Right kidney (tissue), 1 donor: ENCODE measurements around the gene THOC5.
"Not testable (repeated sequence)": the region's sequence is repeated elsewhere in the genome, so short reads cannot be mapped to it uniquely, and the experiment has no call there.

ENCODE experiments used
- DNase-seq: peaks from one replicate; pipeline ENCODE4 v3.0.0-alpha.2; 2016

Gene THOC5

DNA sequence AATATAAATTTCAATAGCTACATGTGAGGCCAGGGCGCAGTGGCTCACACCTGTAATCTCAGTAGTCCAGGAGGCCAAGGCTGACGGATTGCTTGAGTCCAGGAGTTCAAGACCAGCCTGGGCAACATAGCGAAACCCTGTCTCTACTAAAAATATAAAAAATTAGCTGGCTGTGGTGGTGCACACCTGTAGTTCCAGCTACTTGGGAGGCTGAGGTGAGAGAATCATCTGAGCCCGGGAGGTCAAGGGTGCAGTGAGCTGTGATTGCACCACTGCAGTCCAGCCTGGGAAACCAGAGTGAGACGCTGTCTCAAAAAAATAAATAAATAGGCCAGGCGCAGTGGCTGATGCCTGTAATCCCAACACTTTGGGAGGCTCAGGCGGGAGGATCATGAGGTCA, 13.0 kb upstream of the THOC5 start:
- DNase-seq: not testable (repeated sequence)

DNA sequence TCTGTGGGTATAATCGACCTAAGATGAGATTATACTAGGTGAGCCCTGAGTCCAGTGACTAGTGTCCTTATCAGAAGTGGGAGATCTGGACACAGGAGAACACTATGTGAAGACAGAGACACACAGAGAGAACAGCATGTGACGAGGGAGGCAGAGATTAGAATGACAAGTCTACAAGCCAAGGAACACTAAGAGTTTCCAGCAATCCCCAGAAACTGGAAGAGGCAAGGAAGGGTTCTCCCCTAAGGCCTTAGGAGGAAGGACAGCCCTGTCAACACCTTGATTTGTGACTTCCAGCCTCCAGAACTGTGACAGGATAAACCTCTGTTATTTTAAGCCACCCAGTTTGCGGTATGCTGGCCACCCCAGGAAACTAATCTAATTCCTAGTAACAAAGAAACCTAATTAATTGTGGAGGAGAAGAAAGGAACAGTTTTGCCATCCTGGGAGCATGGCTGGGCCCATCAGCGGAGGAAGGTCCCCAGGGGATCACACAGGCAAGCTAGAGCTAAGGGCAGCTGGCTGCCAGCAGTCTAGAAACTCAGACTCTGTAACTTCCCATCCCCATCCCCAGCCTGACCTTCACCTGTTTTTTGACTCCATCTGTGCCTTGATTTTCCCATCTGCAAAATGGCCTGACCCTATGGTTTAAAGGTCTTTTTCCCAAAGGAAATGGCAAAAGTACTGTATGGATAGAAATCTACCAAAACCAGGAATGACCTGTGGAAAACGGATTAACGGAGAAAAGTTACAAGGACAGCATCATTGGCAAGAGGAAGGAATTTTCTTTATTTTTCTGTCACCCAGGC, 10.3 kb upstream of the THOC5 start:
- DNase-seq: no peak

DNA sequence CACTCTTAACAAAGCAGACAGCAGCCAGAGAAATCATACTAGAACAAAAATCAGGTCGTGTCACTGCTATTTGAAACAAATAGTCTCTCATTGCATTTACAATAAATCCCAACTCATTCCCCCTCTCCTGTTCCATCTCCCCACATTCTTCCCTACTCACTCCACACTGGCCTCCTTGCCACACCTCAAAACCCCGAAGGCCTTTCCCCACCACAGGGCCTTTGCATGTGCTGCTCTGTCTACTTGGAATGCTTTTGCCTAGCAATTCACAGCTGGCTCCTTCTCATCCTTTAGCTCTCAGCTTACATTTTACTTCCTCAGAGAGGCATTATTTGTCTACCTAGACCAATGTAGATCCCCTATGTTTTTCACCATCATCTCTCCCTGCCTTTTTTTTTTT, 6.3 kb upstream of the THOC5 start:
- no peak for DNase-seq

DNA sequence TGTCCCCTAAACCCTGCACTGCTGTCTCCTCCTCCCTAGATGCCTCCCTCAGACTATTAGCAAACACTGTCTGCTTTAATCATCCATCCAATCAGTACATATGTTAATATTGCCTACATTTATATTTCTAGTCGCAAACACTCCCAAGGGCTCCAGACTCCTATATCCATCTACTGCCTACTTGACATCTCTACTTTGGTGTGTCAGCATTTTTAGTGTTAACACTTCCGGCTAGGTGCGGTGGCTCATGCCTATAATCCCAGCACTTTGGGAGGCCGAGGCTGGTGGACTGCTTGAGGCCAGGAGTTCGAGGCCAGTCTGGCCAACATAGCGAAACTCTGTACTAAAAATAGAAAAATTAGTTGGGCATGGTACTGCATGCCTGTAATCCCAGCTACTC, 5.5 kb upstream of the THOC5 start:
- DNase-seq: no peak

DNA sequence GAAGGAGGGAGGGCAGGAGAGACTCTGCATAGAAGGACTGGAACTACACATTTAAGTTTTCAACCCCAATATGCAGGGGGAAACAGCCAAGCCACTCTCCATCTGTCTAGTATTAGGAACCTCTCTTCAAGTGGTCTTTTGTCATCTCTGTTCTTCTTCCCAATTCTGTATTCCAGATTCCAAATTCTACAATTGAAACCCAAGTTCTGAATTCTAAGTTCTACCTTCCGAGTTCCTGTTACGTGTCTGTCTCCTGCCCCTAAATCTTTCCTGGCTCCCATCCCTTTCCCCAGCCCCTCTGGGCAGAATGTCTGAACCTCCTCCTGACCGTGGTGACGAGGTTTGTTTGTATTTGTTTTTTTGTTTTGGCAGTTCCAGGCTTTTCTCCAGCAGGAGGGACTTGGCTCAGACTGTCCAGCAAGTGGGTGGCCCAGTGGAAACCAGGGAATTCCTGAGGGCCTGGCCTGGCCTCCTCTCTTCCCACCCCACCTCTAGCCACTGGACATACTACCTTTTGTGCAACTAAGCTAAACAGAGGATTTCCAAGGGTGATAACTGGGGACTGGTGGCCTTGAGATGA, 1.6 kb upstream of the THOC5 start:
- no peak for DNase-seq

DNA sequence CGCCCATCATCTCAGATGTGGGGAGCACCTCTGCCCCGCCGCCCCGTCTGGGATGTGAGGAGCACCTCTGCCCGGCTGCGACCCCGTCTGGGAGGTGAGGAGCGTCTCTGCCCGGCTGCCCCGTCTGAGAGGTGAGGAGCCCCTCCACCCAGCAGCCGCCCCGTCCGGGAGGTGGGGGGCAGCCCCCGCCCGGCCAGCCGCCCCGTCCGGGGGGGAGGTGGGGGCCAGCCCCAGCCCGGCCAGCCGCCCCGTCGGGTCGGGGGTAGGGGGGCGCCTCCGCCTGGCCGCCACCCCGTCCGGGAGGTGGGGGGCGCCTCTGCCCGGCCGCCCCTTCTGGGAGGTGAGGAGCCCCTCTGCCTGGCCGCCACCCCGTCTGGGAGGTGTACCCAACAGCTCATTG, 1.2 kb downstream of the THOC5 start:
- DNase-seq: not testable (repeated sequence)

DNA sequence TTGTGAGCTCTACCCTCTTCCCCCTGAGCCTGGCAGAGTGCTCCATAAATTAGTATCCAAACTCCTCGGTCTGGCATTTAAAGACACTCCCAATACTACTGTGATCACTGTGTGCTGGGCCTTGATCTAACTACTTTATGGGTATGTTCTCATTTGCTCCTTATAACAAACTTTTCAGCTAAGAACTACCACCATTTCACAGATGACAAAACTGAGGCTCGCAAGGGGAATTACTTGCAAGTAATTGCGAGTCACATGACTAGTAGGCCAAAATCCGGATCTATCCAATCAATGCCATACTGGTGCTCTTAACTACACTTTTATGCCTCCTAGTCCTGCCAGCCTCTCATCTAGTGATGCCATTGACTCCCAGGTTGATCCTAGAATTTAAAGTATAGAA, 3.6 kb downstream of the THOC5 start:
- no peak for DNase-seq

DNA sequence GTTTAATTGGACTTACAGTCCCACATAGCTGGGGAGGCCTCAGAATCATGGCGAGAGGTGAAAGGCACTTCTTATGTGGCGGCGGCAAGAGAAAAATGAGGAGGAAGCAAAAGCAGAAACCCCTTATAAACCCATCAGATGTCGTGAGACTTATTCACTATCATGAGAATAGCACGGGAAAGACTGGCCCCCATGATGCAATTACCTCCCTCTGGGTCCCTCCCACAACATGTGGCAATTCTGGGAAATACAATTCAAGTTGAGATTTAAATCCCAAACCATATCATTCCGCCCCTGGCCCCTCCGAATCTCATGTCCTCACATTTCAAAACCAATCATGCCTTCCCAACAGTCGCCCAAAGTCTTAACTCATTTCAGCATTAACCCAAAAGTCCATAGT, 8.5 kb downstream of the THOC5 start:
- DNase-seq: not testable (repeated sequence)

DNA sequence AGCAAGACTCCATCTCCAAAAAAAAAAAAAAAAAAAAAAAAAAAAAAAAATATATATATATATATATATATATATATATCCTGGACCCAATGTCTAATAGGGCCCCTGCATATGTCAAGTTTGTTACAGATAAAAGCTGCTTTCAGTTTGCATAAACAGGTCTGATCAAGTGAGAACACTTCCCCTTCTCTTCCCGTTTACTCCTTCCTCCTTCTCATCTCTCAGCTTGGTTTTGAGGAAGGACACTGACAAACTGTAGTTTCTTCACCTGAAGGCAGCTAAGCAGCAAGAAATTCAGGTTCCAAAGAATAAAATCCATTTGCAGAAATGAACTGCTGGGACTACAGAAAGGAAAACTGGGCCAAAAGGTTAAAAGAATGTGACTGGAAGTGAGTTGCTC, 11.7 kb downstream of the THOC5 start:
- no peak for DNase-seq

DNA sequence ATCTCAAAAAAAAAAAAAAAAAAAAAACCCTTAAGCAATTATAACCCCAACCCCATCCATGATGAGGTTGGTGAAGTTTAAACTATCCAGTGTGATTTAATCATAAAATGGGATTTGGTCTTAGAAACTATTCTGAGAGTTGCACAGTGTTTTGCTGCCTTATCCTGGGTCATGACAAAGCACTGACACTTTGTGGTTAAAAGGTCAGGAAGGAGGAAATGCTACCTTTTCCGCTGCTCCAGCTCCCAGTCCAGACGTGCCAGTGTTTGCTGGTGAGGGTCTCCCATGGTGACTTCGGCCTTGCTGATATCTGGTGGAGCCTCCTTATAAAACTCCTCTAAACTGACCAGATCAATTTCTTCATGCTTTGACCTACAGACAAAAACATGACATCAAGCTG, 14.5 kb downstream of the THOC5 start:
- DNase-seq: no peak

DNA sequence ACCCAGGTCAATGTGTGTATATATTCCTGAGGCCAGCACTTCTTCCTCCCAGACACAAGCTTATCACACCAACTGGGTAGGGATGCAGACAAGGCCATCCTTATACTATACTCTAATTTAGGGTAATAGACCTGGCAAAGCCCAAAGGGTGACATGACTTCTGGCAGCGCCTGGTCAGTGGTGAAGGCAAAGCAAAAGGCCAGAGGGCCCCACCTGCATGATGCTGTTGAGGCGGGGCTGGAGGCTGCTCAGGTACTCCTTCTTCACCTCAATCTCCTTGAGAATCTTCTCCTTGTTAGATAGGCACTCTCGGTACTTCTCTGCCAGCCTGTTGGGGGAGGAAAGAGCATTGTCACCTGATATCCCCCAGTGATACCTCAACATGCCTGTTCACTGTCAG, 17.1 kb downstream of the THOC5 start:
- no peak for DNase-seq

DNA sequence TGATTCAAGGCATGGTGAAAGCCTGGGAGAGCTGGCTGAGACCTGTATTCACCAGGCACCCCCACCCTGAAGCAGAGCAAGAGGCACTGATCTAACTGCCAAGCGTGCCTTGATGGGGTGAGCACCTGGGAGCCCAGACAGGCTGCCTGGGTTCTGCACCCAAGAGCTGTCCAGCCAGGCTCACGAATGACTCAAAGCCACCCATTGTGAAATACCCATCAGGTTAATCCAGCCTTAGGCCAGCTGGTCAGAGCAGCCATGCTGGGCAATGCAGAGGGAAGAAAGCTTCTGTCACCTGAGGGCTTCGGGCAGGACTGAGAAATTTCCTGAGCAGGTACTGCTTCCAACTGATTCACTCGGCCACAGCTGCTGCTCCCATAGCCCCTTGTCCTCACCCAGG, 22.1 kb downstream of the THOC5 start:
- no peak for DNase-seq

DNA sequence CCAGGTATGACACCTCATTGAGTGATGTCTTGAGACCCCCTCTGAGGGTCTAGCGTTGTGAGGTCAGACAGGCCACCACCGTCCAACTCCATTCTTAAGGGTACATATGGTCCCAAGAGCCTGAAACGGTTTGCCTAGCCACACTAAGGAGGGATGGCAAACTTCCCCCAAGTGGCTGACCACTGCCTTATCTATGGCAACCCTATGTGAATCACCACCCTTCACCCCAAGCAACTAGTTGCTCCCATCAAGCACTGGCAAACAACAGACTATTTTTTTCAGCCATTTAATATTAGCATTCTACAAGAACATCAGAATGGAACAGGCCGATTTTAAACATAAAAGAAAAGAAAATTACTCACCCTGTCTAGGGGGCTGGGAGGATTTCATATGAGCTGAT, 22.8 kb downstream of the THOC5 start:
- no peak for DNase-seq

DNA sequence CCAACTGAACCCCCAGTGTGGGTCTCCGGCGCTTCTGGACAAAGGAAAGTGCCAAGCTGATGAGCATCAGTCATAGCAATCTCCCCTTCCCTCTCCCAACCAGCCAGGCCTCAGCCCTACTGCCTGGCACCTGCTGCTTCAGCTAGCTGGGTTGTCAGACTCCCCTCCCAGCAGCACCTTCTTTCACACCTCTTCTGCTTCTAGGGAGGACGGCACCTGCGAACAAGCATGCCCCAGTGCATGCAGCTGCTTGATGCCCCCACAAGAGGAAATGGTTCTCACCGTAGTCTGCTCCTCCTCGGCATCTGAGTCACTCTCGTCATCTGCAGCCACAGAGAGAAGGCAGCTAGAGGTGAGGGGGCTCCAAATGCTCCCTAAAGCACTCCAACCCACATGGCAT, 25.4 kb downstream of the THOC5 start:
- DNase-seq: no peak

DNA sequence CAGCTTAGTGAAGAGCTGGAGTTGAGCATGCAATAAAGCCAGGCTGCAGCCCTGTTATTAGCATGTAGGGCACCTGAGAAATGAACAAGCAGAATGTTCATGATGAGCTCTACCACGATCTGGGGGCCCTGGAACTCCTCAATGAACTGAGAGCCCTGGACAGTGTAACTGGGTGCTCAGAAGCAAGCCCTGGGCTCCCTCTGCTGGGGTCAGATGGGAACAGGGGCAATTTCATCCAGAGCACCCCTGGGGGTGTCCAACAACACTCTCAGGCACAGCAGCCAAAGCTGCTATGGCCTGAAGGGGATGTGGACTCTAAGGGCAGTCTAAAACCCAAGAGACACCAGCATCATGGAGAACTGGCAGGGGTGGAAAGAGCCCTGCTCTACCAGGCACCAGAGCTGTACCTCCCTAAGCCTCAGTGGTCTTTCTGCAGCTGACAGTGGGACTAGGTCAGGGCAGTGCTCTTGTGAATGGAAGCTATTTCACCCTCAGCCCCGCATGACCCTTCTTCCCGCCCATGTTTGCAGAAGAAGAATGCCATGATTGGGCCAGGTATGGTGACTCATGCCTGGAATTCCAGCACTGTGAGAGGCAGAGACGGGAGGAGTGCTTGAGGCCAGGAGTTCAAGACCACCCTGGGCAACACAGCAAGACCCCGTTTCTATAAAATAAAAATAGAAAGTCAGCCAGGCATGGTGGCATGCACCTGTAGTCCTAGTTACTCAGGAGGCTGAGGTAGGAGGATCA, 28.9 kb downstream of the THOC5 start:
- no peak for DNase-seq

DNA sequence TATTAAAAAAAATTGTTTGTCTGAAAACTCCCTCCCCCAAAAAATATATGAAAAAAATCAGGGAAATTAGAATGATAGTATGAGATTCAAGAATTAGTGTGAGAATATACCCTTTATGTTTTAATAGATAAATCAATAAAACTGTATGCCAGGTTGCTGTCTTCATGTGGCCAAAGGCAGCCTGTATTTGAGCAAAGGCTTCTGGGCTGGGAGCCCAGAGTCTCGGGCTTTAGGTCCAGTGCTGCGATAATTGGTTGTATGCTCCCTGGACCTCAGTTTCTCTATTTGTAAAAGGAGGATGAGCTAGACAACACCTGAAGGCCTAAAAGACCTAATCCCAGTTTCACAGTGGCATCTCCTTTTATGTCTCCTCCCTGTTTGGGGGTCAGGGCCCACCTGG, 29.8 kb downstream of the THOC5 start:
- no peak for DNase-seq

DNA sequence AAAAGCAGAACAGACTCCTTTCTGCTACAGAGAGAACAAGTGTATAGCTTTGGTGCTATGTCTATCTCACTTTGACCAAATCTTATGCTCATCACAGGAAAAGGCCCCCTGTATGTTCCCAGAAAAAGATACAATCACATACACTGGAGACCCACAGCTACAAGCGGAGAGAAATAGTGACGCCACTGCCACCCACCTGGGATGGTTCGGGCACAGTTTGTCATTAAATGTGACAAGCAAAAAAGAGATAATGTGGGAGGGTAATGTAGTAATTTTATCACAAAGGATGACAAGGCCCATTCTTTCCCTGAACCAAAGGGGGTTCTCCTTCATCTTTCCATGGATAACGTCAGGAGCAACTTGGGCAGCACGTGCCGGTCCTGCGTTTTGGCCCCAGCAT, 32.0 kb downstream of the THOC5 start:
- no peak for DNase-seq

DNA sequence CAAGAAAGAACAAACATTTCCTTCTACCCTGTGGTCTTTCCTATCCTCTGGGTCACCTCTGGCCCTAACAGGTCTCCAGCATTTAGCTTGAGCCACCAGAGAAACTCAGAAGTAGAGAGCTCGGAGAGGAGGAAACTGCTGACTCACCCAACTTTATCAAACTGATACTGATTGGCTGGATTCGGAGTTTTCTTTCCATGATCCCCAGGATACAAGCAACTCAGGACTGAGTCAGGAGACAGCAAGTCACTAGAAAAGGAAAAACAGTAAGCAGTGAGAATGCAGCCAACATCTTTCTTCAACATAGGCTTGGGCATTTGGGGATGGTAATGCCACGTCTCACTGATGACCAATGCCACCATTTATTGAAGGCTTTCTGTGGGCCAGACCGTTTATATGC, 32.7 kb downstream of the THOC5 start:
- DNase-seq: no peak

DNA sequence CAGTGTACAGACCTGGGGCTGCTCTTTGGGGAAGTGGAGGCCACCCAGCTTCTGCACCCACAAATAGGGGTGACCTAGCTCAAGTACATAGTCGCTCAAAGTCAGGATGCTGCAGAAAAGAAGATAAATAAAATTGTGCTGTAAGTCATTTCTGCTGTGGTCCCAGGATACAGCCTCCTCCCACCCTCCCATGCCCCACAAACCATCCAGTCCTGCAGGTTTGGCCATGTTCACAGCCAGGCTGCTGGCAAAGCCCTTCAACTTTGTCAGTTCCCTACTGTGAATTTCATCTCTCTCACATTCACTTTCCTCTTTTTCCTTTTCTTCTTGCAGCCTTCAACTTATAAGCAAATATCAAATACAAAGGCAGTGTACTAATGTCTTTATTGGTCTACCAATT, 33.6 kb downstream of the THOC5 start:
- no peak for DNase-seq

DNA sequence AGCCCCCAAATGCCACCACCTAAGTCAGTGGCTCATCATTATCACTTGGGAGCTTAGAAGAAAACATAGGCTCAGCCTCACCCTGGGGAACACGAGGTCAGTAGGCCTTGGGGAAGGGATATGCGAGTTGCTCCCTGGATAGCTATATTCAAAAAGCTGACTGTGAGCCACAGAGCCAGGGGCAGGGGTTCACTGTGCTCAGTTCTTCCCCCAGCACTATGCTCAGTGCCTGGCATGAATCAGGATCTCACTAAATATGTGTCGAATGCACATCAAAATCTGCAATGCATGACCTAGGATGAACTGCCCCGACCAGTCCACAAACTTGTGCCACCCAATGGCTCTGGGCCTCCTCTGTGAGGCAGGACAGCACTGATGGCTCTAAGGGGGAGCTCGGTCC, 35.1 kb downstream of the THOC5 start:
- DNase-seq: no peak

DNA sequence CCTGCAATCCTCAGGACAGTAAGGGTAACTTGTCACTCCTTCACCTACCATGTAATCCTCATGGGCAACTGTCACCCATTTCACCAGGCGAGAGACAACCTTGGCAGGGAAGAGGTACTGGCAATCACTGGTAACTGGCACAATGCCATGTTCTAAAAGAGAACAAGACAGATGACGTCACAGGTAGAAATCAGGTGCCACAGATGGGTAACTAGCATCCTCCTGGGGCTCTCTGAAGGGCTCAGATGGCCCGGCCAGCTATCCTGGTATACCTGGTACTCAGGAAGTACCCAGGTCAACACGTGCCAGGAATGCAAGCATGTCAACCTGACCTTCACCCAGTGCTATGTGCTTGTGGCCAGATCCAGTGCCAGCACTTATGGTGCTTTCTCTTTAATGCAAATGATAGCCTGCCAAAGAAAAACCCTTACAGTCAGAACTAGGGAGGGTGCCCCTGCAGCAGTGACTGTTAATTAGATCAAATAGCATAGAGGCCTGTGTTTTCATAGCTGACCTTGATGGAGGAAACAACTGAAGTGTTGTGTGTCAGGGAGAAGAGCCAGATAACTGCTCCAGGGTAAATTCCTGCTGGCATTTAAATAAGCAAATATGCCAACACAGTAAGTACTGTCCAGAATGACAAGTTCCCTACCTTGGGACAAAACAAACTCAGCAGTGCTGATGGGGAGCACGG, 36.2 kb downstream of the THOC5 start:
- no peak for DNase-seq

DNA sequence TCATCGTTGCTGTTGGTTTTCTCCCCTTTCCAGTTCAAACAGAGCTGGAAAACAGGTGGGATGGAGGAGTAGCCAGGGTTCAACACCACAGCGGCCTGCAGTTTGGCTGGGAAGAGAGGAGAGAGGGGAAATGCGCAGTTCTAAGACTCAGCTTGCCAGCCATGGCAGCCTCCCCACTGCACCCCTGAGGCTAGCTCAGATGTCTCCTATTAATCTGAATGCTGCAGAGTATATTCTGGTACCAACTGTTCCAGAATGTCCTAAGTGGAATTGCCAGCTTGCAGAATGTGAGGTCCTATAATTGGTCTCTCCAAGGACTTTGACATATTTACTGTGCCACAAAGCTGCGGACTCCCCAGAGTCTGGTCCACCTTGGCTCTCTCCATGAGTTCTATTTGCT, 41.5 kb downstream of the THOC5 start:
- DNase-seq: no peak
